Placental pericyte (primary cell): ENCODE measurements around the gene KATNAL1. TPM values are rescaled to one million over a fixed set of nuclear protein-coding genes. Genes with fewer than 3 reads are reported as not detected.

Source experiments
- small RNA-seq: library from RNA; depleted of rRNA; stranded (forward); fragments of <200 nt; gene quantifications from one replicate; pipeline ENCODE3, GENCODE V24; 2012; ENCODE audit warnings: low replicate concordance
- total RNA-seq: library from RNA; depleted of rRNA; stranded (reverse); fragments of >200 nt; gene quantifications from 2 replicates; pipeline ENCODE4 v1.2.3, GENCODE V29; 2012

The KATNAL1 gene
- 13.6 and 50.5 TPM in 2 replicates for total RNA-seq

GRCh38 chr13:30307194-30307970 is at the start of gene KATNAL1:
Gene KATNAL1 (minus strand): TSS chr13:30307551. CDS start chr13:30283777, 23,774 bp downstream.

Small RNA genes within 50 kb of the gene (small RNA-seq; reads per million reads assigned to genes)
- gene RNU6-64P = not detected

Other genes starting within 250 kb of the KATNAL1 start
- gene UBE2L5, start 114.9 kb upstream of the KATNAL1 start, total RNA-seq = not detected in 2 replicates
- 77.7 and 273 TPM in 2 replicates for gene HMGB1, start 158.4 kb upstream of the KATNAL1 start, total RNA-seq